Umbilical cord (tissue), 2 donors: ENCODE data around the gene CEP170B. TPM values are rescaled to one million over a fixed set of nuclear protein-coding genes. Genes with fewer than 3 reads are reported as not detected.

ENCODE experiments used
- DNase-seq: peaks from one replicate; pipeline ENCODE4 v3.0.0-alpha.2; 2015; ENCODE audit warnings: low spot score
- total RNA-seq: library from RNA; depleted of rRNA; stranded (reverse); fragments of >200 nt; gene quantifications from one replicate; pipeline ENCODE4 v1.2.3, GENCODE V29; 2014; ENCODE audit warnings: low replicate concordance; ENCODE audit not compliant: insufficient read depth

CEP170B gene
- total RNA-seq, 1 donor from 2014 or later: 7.9 TPM

DNA sequence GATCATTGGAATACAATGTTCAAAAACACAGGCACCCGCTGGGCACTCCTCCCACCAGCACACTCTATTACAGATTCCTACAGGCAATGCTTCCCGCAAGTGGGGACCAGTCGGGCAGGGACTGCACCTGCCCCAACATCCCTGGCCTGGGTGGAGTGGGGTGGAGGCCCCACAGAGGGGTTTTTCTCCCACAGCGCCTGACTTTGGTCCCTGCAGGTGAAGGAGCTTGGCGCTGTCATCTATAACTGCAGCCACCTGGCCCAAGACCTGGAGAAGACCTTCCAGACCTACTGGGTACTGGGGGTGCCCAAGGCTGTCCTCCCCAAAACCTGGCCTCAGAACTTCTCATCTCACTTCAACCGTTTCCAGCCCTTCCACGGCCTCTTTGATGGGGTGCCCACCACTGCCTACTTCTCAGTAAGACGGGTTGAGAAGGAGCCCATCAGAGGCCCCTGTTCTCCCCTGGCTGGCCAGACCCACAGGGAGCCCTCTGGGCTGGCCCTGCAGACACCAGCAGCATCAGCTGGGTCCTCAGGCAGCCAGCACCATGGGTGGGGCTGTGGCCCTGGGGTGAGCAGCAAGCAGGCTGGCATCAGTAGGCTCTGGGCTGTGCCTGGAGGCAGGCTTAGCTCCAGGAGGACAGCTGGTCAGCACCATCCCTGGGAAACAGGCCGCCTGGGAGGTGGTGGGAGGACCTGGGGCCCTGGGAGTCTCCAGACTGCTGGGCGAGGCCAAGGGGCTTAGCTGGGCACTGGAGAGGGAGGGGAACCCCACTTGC lies 65.6 kb downstream of the CEP170B start:
- peak; percentile 29 for DNase-seq

DNA sequence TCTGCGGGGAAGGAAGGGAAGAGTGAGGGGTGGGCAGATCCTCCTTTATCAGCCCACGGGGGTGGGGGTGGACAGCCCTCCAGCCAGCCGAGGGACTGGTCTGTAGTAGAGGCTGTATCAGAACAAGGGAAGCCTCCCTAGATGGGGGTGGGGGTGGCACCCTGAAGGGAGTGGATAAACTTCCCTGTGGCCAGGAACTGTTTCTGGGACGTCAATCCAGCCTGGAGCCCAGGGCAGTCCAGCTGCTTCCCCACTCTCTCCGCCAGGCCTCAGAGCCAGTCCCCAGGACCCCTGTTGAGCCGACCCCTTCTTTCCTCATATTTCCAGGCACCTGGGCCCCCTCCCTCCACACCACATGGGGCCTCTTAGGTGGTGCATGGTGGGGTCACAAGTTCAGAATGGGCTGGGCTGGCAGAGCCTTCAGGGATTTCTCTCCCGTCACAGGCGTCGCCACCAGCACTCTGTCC lies 66.3 kb downstream of the CEP170B start:
- no peak for DNase-seq

DNA sequence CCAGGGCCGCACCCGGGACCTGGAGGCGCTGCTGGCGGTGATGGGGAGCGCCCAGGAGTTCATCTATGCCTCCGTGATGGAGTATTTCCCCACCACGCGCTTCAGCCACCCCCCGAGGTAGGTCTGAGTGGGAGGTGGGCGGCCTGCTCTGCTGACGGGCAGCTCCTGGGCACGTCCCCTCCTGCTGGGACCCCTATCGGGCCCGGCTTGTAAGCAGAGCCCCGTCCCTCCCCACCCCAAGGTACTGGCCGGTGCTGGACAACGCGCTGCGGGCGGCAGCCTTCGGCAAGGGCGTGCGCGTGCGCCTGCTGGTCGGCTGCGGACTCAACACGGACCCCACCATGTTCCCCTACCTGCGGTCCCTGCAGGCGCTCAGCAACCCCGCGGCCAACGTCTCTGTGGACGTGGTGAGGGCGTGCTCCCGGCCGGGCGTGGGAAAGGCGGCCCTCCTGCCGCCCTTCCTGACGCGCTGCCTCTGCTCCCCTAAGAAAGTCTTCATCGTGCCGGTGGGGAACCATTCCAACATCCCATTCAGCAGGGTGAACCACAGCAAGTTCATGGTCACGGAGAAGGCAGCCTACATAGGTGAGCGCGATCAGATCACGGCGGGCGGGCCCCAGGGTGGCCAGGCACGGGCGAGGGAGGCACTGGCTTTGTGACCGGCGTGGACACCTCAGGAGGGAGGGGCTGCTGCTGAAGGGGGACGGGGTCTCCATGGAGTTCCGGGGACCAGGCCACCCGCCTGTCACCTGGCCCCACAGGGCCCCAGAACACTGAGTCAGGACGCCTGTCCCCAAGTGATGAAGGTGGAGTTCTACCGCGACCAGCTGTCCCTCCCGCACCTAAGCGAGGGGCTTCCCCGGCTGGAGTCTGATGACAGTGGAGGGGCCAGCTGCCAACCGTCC lies 67.0 kb downstream of the CEP170B start:
- no peak for DNase-seq

DNA sequence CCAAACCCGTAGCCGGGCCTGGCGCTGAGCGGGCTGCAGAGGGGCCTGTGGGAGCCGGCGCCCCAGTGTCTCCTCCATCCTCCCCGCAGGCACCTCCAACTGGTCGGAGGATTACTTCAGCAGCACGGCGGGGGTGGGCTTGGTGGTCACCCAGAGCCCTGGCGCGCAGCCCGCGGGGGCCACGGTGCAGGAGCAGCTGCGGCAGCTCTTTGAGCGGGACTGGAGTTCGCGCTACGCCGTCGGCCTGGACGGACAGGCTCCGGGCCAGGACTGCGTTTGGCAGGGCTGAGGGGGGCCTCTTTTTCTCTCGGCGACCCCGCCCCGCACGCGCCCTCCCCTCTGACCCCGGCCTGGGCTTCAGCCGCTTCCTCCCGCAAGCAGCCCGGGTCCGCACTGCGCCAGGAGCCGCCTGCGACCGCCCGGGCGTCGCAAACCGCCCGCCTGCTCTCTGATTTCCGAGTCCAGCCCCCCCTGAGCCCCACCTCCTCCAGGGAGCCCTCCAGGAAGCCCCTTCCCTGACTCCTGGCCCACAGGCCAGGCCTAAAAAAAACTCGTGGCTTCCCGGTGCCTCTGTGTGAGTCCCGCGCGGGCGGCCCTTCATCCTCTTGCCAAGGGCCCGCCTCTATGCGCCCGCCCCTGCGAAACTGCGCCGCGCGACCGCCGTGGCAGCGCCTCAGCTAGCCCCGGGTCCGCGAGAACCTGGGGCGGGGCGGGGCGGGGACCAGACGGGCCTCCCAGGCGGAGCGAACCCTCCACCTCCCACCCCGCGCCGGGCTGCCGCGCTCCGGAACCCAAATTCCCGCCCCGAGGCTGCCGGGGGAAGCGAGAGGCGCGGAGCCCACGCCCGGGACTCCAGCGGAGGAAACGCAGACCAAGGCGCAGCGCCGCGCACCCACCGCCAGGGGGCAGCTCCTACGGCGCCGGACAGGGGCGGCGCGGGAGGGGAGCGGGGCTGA lies 67.9 kb downstream of the CEP170B start:
- peak; percentile 89 for DNase-seq

DNA sequence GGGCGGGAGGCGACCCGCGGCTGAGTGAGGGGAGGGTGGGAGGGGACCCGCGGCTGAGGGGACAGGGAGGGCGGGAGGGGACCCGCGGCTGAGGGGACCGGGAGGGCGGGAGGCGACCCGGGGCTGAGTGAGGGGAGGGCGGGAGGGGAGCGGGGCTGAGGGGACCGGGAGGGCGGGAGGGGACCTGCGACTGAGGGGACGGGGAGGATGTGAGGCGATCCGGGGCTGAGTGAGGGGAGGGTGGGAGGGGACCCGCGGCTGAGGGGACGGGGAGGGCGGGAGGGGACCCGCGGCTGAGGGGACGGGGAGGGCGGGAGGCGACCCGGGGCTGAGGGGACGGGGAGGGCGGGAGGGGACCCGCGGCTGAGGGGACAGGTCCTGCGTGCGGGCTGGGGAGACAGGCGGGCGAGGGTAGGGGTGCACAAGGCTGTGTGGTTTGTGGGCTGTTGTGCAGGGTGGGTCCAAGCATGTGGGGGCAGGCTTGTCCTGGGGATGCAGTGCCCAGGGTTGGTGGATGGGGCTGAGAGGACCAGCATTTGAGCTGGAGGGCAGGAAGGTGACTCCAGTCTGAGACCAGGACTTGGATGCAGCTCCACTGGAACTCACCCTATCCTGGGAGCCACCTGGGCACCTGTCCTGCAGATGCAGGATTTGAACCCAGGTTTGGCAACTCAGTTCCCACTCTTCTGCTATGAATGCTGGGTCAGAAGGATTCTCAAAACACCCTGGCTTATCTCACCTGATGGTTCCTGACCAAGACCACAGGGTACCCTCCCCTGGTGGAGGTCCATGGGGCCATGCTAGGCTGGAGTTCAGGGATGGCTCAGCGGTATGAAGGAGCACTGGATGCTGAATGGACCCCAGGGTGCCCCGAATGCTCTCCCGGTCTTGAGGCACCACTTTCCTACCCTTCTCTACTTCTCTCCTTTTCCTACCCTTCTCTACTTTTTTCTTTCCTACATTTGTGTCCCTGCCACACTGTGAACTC lies 69.0 kb downstream of the CEP170B start:
- DNase-seq: no peak

DNA sequence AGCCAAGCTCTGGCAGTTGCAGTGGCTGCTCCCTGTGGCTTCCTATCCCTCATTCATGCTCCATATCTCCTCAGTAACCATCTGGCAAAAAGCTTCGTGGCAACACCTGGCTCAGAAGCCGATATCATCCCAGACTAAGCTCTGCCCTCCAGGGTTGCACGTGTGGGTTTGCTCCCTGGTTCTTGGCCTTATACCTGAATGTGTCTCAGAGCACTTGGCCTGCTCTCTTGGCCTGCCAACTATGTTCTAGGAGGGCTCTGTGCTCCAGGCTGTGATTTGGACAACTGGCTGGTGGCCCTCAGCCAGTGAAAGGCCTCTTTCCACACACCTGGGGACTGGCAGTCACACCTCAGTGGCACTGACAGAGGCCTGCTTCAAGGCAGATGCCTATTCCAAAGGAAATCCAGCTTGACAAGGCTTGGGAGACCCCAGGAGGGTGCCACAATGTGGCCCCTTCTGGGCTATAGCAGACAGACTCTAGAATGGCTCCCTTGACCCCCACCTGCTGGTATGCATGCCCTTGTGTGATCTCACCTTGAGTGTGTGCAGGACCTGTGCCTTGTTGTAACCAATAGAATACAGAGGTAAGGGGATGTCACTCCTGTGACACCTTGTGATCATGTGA lies 70.1 kb downstream of the CEP170B start:
- DNase-seq: no peak

DNA sequence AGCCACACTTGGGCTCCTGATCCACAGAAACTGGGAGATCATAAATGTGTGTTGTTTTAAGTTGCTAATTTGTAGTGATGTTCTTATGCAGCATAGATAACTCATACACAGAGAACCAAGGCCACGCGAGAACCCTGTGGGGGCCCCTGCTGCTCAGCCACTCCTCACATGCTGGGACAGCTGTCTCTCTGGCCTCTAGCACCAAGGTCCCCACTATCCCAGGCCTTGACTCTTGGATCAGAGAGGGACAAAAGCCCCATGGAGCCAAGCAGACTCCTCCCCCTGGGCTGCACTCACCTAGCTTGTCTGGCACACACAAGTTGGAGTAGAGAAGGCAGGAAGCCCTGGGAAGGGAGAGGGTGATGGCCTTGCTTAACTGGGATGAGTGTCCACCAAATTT lies 70.9 kb downstream of the CEP170B start:
- no peak for DNase-seq

DNA sequence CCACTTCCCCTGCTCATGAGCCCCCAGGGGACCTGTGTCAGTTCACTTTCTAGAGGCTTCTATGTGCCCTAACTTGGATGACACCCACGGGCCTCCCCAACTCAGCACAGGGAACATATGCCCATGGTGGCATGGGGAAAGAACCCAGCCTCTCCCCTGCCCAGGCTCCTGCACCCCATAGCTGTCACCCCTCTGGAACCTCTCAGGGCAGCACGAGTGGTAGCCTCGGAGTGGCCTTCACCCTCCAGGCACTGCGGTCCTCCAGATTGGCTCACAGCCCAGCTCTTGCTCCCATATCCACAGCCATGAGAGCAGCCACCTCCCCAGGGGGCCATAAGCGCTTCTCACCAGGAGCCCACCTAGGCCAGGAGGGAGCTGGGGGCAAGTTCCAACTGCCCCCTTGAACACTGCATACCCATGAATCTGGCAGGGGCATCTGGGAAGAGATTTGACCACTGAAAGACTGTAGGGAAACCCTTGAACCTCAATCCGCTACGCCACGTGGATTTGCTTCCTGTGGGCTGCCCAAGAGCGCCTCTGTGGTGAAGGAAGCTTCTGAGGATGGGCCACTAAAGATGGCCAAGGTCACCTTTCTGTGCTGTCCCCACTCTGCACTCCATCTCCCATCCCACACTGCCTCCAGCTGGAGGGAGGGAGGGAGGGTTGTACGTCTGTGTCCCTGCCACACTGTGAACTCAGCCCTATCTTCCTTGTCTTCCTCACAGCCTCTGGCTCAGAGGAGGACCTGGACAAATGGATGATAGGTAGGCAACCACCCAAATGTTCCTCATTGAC lies 71.5 kb downstream of the CEP170B start:
- DNase-seq: no peak

DNA sequence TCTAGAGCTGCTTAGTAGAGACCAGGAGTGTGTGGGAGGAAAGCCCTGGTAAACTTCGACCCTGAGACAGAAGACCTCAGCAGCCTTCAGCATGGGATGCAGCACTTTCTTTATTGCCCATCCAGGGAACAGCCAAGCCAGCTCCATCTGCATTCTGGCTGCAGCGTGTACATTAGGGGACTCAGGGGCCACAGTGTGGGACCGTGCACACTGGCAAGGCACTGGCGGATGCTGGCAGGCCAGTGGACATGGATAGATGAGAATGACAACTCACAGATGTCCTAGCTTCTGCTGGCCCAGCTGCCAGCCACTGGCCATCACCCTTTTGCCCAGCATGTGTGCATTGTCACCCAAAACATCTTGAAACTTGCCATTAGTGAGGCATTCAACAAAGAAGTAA lies 72.1 kb downstream of the CEP170B start:
- no peak for DNase-seq

DNA sequence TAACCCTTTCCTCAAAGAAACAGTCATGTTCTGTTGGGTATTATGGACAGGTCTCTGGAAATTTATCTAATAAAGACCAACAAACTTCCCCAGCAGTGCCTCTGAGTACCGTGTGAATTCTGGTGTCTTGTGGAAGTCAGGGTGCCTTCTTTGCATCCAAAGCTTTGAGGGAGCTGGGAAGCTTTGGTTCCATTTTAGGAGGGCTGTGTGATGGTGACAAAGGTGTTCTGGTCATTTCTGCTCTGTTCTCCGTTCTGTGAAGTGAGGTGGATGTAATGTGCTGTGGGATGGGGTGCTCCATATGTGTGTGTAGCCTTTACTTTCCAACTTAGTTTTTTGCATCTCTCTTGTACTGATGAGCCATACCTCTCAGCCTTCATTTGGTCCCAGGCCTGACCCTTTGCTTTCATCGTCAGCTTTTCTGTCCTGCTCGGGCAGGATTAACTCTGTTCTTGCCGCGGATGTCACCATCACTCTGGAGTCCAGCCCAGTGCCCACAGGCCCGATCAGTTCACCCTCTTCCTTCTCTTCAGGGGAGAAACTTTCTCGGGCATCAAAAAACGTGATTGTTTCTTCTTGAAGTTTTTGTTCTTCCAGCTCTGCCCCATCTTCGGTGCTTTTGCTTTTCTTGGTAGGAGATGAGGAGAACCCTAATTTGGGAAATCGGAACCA lies 72.8 kb downstream of the CEP170B start:
- DNase-seq: no peak

DNA sequence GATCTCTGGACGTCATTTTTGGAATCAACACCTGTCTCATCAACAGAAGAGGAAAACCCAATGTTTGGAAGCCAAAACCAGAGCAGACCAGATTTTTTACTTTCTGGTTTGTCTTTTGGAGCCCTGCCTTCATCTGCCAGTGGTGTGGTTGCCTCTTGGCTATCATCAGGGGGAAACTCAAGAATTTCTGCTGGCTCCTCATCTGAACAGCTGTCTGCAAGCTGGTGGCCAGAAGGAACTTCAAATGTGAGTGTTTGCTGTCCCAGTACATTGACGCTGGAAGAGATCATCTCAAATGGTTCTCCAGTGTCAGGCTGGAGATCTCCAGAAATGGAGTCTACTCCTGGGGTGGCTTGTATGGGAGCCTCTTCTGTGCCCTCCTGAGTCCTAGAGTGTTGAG lies 73.4 kb downstream of the CEP170B start:
- no peak for DNase-seq

DNA sequence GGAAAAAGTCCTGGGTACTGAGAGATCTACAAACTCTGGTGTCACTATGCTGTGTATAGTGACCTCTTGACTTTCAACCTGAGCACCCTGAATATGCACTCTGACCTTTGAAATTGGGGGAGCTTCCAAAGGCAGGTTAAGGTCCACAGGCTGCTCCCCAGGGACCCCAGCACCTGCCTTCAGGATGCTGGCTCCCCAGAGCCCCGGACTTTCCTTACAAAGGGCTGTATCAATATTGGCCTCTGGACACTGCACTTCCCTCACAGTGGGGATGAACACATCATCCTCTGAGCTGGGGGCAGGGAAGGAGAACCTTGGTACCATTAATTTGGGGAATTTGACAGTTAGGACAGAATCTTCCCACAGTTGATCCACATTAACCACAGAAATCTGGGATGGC lies 73.9 kb downstream of the CEP170B start:
- DNase-seq: no peak

DNA sequence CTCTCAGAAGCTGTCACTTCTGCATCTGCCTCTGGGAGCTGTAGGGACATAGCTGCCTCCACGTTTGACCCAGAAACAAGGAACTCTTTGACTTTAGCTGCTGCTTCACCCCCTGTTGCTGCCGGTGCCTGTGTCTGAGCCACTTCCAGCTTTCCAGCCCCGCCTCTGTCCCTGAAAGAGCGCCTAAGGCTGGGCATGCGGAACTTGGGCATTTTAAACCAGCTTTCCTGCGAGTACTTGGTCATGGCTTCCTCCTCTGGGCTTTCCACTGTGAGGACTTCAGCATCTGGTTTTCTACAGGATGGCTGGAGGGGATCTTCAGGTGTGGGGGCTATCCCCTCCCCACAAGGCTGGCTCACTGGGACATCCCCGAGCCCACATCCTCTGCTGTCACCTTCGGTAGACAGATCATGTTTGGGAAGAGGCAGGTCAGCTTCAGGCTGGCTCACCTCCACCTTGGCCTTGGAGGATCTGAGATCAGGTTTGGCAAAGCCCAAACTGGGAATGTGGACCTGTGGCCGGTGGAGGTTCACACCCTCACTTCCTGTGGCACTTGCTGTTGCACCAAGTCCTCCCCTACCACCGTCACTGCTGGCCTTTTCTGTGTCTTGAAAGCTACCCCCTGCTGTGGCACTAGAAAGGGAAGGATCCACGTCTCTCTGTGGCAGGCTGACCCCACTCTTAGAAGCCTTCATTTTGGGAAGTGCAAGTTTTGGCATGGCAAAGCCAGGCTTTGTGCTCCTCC lies 74.8 kb downstream of the CEP170B start:
- peak; percentile 19 for DNase-seq

DNA sequence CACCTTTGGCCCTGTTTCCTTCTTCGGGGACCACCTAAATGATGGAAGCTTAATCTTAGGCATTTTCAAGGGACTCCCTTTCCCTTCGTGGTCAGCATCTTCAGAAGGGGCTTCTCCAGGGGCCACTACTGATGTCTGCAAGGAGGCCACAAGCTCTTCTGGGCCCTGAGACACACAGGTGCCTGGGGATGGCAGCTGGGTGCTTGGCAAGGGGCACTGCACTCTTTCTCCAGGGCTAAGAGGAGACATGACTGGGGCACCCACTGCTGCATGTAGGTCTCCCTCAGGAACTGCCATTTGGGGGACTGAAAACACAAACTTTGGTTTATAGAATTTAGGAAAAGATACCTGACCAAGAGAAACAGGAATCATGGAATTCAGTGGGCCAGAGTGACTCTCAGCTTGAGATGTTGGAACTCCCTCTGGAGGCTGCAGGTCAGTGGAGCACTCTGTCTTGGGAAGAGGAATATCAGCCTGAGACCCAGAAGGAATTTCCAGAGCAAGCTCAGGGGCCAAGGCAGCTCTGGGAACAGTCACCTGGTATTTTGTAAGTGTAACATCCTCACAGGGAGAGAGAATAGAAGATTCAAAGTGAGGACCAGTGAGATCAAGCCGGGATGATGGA lies 75.6 kb downstream of the CEP170B start:
- DNase-seq: no peak

DNA sequence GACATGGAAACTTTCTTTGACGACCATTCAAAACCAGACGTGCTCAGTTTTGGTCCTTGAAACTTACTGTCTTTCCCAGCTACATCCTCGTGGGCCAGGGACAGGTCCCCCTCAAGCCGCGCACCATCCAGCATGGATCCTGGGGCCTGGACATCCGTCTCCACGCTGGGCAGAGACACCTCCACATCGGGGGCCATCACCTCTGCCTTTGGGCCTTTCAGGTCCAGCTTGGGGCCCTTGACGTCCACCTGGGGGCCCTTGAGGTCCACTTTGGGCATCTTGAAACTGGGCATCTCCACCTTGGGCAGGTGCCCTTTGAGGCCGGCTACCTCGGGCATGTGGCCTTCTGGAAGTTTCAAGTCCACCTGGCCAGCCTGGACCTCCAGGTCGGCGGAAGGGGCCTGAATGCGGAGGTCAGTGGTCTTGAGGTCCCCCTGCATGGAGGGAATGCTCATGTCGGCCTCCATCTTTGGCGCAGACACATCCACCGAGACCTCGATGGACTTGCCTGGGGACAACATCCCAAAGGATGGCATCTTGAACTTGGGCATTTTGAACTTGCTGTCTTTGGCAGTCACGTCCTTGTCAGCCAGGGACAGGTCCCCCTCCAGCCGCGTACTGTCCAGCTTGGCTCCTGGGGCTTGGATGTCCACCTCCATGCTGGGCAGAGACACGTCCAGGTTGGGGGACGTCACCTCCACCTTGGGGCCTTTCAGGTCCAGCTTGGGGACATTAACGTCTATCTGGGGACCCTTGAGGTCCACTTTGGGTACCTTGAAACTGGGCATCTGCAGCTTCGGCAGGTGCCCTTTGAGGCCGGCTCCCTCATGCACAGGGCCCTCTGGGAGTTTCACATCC lies 76.7 kb downstream of the CEP170B start:
- no peak for DNase-seq

DNA sequence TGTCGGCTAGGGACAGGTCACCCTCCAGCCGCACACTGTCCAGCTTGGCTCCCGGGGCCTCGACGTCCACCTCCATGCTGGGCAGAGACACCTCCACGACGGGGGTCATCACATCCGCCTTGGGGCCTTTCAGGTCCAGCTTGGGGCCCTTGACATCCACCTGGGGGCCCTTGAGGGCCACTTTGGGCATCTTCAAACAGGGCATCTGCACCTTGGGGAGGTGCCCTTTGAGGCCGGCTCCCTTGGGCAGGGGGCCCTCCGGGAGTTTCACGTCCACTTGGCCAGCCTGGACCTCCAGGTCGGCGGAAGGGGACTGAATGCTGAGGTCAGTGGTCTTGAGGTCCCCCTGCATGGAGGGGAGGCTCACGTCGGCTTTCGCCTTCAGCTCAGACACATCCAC lies 77.5 kb downstream of the CEP170B start:
- no peak for DNase-seq
